Measurements from ENCODE around the gene ATP8B3.

DNA sequence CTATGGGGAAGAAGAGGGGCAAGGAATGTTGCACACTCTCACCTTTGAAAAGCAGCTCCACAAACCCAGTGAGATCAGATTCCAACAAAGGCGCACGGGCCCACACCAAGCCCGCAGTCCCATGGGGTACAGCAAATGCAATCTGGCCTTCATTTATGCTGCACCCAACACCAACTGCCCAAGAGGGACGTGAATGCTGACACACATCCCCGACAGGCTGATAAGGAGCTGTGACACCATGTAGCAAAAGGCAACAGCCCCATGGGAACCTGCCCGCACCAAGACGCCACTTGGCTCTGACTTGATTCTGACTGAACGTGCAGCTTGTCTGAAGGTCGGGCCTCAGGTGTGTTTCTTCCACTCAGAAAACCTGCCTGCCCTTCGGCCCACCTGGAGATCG lies 18.9 kb upstream of the ATP8B3 start:
- no peak for TF ChIP-seq POLR2A (IDR thresholded peaks at IDR 0.05)
- TF ChIP-seq, protein P1, sequence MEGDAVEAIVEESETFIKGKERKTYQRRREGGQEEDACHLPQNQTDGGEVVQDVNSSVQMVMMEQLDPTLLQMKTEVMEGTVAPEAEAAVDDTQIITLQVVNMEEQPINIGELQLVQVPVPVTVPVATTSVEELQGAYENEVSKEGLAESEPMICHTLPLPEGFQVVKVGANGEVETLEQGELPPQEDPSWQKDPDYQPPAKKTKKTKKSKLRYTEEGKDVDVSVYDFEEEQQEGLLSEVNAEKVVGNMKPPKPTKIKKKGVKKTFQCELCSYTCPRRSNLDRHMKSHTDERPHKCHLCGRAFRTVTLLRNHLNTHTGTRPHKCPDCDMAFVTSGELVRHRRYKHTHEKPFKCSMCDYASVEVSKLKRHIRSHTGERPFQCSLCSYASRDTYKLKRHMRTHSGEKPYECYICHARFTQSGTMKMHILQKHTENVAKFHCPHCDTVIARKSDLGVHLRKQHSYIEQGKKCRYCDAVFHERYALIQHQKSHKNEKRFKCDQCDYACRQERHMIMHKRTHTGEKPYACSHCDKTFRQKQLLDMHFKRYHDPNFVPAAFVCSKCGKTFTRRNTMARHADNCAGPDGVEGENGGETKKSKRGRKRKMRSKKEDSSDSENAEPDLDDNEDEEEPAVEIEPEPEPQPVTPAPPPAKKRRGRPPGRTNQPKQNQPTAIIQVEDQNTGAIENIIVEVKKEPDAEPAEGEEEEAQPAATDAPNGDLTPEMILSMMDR (IDR thresholded peaks at IDR 0.05) = no peak
